AG04449 (cell line): ENCODE data around the gene ARHGEF26.

Experiments used
- CTCF ChIA-PET: fragments of 350-600 bp; formaldehyde crosslinking; extraction: SDS; loops from one replicate; lab custom pipeline; 2021; ENCODE audit warnings: antibody characterized with exemption; lab: Yijun Ruan, JAX
- POLR2A ChIA-PET: fragments of 400-600, 350-600 bp; formaldehyde crosslinking; extraction: SDS; loops from one replicate; lab custom pipeline; 2020; ENCODE audit warnings: antibody characterized with exemption, inconsistent platforms; lab: Yijun Ruan, JAX
- DNase-seq: peaks from one replicate; pipeline ENCODE4 v3.0.0-alpha.2; 2010; ENCODE audit warnings: low read depth, low spot score
- H3K4me3 ChIP-seq: 2 replicates; pipeline ENCODE4 v1.5.1; 2011; ENCODE audit warnings: low read depth, mild to moderate bottlenecking, control low read depth, low read length
- CTCF ChIP-seq: IDR thresholded peaks from one replicate; pipeline ENCODE4 v1.5.1; 2011; ENCODE audit warnings: mild to moderate bottlenecking, moderate library complexity, low read length, control low read depth, inconsistent platforms; ENCODE audit not compliant: insufficient read depth; ENCODE audit errors: missing control alignments

Gene ARHGEF26

GRCh38 chr3:154100556-154100955 is 20.6 kb upstream of the ARHGEF26 start:
- no peak for TF ChIP-seq CTCF
- no peak overlapping the region for H3K4me3 ChIP-seq
- ChIA-PET CTCF (no interaction called here), POLR2A (no interaction called here)
- DNase-seq = no peak

GRCh38 chr3:154101250-154101649 is 19.9 kb upstream of the ARHGEF26 start:
- H3K4me3 ChIP-seq = no peak overlapping the region
- TF ChIP-seq CTCF = no peak
- ChIA-PET CTCF (no interaction called here), POLR2A (no interaction called here)
- no peak for DNase-seq

- no peak for TF ChIP-seq CTCF
- no peak for DNase-seq
- POLR2A ChIA-PET = no interaction called here
- no peak overlapping the region for H3K4me3 ChIP-seq
- CTCF ChIA-PET = interaction anchor here (1.3 to 2.6 kb wide), 2 partner anchors 15 to 151 kb away, joined by 3 to 18 read pairs; no protein-coding TSS in a partner anchor
Observed at GRCh38 chr3:154102225-154102624, 19.0 kb upstream of the ARHGEF26 start.

GRCh38 chr3:154105218-154105975 is 15.8 kb upstream of the ARHGEF26 start:
- ChIA-PET POLR2A (no interaction called here), CTCF (interaction anchor here (1.0 kb wide), 1 partner anchor 147 kb away, joined by 3 read pairs; no protein-coding TSS in a partner anchor)

GRCh38 chr3:154111365-154111935 is 9.7 kb upstream of the ARHGEF26 start:
- TF ChIP-seq CTCF = no peak
- CTCF ChIA-PET = interaction anchor here (0.9 to 1.1 kb wide), 2 partner anchors 9 to 142 kb away, joined by 3 to 4 read pairs; partner anchors contain the start of gene ARHGEF26
- no peak overlapping the region for H3K4me3 ChIP-seq
- DNase-seq = no peak
- POLR2A ChIA-PET = no interaction called here

More at GRCh38 chr3:154105218-154105975, 15.8 kb upstream of the ARHGEF26 start:
- H3K4me3 ChIP-seq = no peak overlapping the region
- no peak for DNase-seq
- TF ChIP-seq CTCF = no peak

GRCh38 chr3:154112146-154112852 is 8.9 kb upstream of the ARHGEF26 start:
- no peak for TF ChIP-seq CTCF
- H3K4me3 ChIP-seq = no peak overlapping the region
- ChIA-PET POLR2A (no interaction called here), CTCF (interaction anchor here (1.1 kb wide), 2 partner anchors 10 to 140 kb away, joined by 3 read pairs; no protein-coding TSS in a partner anchor)
- no peak for DNase-seq
